Stomach (tissue), 9 donors: ENCODE results near the gene NUP210. TPM values are rescaled to one million over a fixed set of nuclear protein-coding genes. Genes with fewer than 3 reads are reported as not detected.

Source experiments
- DNase-seq, 2 donors: peaks; one replicate each; pipeline versions ENCODE4 v3.0.0 to v3.0.0-alpha.2; 2013 to 2019
- H3K27ac ChIP-seq, 5 donors: fragments of 200-600 bp in 4 of 5; sonication (generic) in 4 of 5; one replicate each; pipeline ENCODE4 v1.5.1; 2013 to 2019; ENCODE audit warnings: mild to moderate bottlenecking in 1 of 5, moderate library complexity in 1 of 5
- H3K27me3 ChIP-seq, 3 donors: fragments of 200-600 bp; sonication (generic); one replicate each; pipeline ENCODE4 v1.5.1; 2017 to 2019; ENCODE audit warnings: mixed run types in 1 of 3
- H3K36me3 ChIP-seq, 4 donors: fragments of 200-600 bp; sonication (generic); 1 replicate in 3 of 4; 2 replicates in 1 of 4; pipeline ENCODE4 v1.5.1; 2016 to 2019
- H3K4me1 ChIP-seq, 4 donors: fragments of 200-600 bp; sonication (generic); one replicate each; pipeline ENCODE4 v1.5.1; 2016 to 2019
- H3K4me3 ChIP-seq, 4 donors: fragments of 200-600 bp; sonication (generic) in 3 of 4; one replicate each; pipeline ENCODE4 v1.5.1; 2016 to 2019; ENCODE audit warnings: mild to moderate bottlenecking in 1 of 4
- H3K9me3 ChIP-seq, 4 donors: fragments of 200-600 bp; sonication (generic); one replicate each; pipeline ENCODE4 v1.5.1; 2016 to 2019
- EP300 ChIP-seq: sonication (generic); formaldehyde crosslinking; IDR thresholded peaks from one replicate; pipeline ENCODE4 v1.6.1; 2017; ENCODE audit warnings: antibody characterized with exemption
- POLR2A ChIP-seq, 4 donors: fragments of 450-650 bp; IDR thresholded peaks; one replicate each; pipeline ENCODE4 v1.6.1; 2016; ENCODE audit warnings: antibody characterized with exemption in 4 of 4, control low read depth in 2 of 4, mild to moderate bottlenecking in 1 of 4, moderate library complexity in 1 of 4
- POLR2AphosphoS5 ChIP-seq, 3 donors: sonication (generic); formaldehyde crosslinking; IDR thresholded peaks; one replicate each; pipeline ENCODE4 v1.6.1; 2016; ENCODE audit warnings: antibody characterized with exemption in 3 of 3
- WGBS, 5 donors: extraction: QIAGEN DNeasy Blood & Tissue Kit in 3 of 5; methylation state at CpG; one replicate each; pipeline versions ENCODE4 v1.1.5 to v1.1.7; 2013 to 2018; 5-methylcytosine and 5-hydroxymethylcytosine counted together
- intact Hi-C: fragments of 100-400 bp; cut with DNase I; formaldehyde crosslinking; loops from one replicate; pipeline ENCODE4 v1.15.1; 2023; ENCODE audit warnings: low total_unique reads
- polyA plus RNA-seq, 3 donors: library from polyadenylated mRNA; stranded (reverse); fragments of 200-250 nt; gene quantifications; one replicate each; pipeline ENCODE4 v1.2.3, GENCODE V29; 2013
- total RNA-seq, 5 donors: library from RNA; depleted of rRNA; stranded (reverse); fragments of >200 nt; gene quantifications; one replicate each; pipeline versions ENCODE4 v1.1.0 to v1.2.3, GENCODE V29; 2014 to 2016
- TF ChIP-seq, protein P1 (sequence below), 7 experiments: fragments of 450-650 bp in 4 of 7; fragments of 200-600 bp in 3 of 7; sonication (generic) in 3 of 7; IDR thresholded peaks; one replicate each; pipeline ENCODE4 v1.5.1; 2016 to 2019; ENCODE audit warnings: antibody characterized with exemption in 7 of 7, control low read depth in 2 of 7, mild to moderate bottlenecking in 1 of 7
- donor health status: healthy with polysubstance abuse.
- donor health status: Bipolar disorder and iron deficiency.
- donor health status: healthy.

The NUP210 gene
- total and polyA plus RNA-seq, 8 donors = 0.92 to 21.1 (median 10.8) TPM

GRCh38 chr3:13319564-13320220 lies 100.4 kb downstream of the NUP210 start:
- no peak overlapping the region for H3K4me3 ChIP-seq
- no peak for DNase-seq
- WGBS, 5 donors = 95 to 98% (median 97%) methylated on average over 22 of the region's 22 CpGs
- TF ChIP-seq POLR2A (IDR thresholded peaks at IDR 0.05) = no peak
- no peak for TF ChIP-seq POLR2AphosphoS5 (IDR thresholded peaks at IDR 0.05)
- TF ChIP-seq, protein P1, sequence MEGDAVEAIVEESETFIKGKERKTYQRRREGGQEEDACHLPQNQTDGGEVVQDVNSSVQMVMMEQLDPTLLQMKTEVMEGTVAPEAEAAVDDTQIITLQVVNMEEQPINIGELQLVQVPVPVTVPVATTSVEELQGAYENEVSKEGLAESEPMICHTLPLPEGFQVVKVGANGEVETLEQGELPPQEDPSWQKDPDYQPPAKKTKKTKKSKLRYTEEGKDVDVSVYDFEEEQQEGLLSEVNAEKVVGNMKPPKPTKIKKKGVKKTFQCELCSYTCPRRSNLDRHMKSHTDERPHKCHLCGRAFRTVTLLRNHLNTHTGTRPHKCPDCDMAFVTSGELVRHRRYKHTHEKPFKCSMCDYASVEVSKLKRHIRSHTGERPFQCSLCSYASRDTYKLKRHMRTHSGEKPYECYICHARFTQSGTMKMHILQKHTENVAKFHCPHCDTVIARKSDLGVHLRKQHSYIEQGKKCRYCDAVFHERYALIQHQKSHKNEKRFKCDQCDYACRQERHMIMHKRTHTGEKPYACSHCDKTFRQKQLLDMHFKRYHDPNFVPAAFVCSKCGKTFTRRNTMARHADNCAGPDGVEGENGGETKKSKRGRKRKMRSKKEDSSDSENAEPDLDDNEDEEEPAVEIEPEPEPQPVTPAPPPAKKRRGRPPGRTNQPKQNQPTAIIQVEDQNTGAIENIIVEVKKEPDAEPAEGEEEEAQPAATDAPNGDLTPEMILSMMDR (IDR thresholded peaks at IDR 0.05) = no peak
- TF ChIP-seq EP300 = no peak
- no peak overlapping the region for H3K27ac ChIP-seq
- no peaks in the 10 kb centered on the region for H3K27me3 ChIP-seq
- no peaks in the 10 kb centered on the region for H3K9me3 ChIP-seq
- H3K36me3 ChIP-seq = peaks cover 4 to 96% (median 87%) of the 10 kb centered on the region in 4 donors
- no peaks in the 10 kb centered on the region for H3K4me1 ChIP-seq
- intact Hi-C loops = no loop called here

DNA sequence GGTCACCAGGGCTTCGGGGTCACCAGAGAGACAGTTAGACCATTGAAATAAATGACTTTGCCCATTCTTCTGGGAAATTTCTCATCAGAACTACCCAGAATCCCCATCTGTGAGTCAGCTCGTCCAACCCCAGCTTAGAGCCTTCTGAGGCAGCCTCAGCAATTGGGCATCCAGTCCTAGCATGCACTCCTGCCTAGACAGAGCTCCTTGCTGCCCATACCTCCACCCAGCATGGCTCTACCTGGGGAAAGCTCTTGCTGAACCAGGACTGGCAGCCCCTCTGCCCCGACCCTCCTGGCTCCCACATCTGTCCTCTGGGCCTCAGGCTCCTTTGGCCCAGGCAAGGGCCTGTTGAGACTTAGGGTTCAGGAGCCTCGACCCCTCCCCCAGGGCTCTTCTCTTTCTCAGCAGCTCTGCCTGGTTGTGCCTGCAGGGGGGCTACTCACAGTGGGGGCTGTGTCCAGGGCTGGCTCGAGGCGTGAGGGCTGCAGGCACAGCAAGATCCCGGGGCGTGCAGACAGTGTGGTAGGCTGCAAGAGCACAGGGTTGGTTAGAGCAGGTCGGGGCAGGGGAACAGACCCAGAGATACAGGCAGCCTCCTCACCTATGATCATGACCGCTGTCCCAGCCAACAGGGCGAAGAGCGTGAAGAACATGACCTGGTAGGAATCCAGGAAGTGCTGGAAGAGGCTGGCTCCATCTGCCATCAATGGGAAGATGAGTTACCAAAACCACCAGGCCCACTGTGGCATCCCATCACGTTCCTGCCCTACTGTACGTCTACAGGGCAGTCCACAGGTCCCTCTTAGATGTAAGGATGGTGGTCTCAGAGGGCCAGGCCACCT lies 101.3 kb downstream of the NUP210 start:
- DNase-seq = no peak
- Histone ChIP-seq H3K27me3 (no peaks in the 10 kb centered on the region), H3K36me3 (peaks cover 4 to 96% (median 85%) of the 10 kb centered on the region in 4 donors), H3K4me1 (no peaks in the 10 kb centered on the region), H3K4me3 (no peak overlapping the region), H3K9me3 (no peaks in the 10 kb centered on the region), H3K27ac (no peak overlapping the region)
- intact Hi-C loops = no loop called here
- 90 to 95% (median 93%) methylated on average over 9 to 14 of the region's 14 CpGs for WGBS, 5 donors
- no peak for TF ChIP-seq POLR2AphosphoS5 (IDR thresholded peaks at IDR 0.05)
- TF ChIP-seq, protein P1 (IDR thresholded peaks at IDR 0.05) = no peak
- no peak for TF ChIP-seq EP300
- TF ChIP-seq POLR2A (IDR thresholded peaks at IDR 0.05) = no peak

- no peaks in the 10 kb centered on the region for H3K9me3 ChIP-seq
- H3K27ac ChIP-seq = no peak overlapping the region
- no peak overlapping the region for H3K4me3 ChIP-seq
- TF ChIP-seq POLR2A (IDR thresholded peaks at IDR 0.05) (no peak), POLR2AphosphoS5 (IDR thresholded peaks at IDR 0.05) (no peak), EP300 (no peak)
- TF ChIP-seq, protein P1 (IDR thresholded peaks at IDR 0.05) = no peak
- no peaks in the 10 kb centered on the region for H3K4me1 ChIP-seq
- peaks cover 4 to 89% (median 78%) of the 10 kb centered on the region in 4 donors for H3K36me3 ChIP-seq
- H3K27me3 ChIP-seq = no peaks in the 10 kb centered on the region
- 89 to 96% (median 94%) methylated on average over 27 to 29 of the region's 29 CpGs for WGBS, 5 donors
- no peak for DNase-seq
- intact Hi-C loops = no loop called here
These were observed 102.4 kb downstream of the NUP210 start for GRCh38 chr3:13317596-13318320.

- DNase-seq = no peak
- 84 to 95% (median 86%) methylated on average over 10 of the region's 10 CpGs for WGBS, 5 donors
- peaks cover 4 to 78% (median 67%) of the 10 kb centered on the region in 4 donors for H3K36me3 ChIP-seq
- intact Hi-C loops = no loop called here
- no peaks in the 10 kb centered on the region for H3K27me3 ChIP-seq
- H3K4me1 ChIP-seq = no peaks in the 10 kb centered on the region
- TF ChIP-seq POLR2A (IDR thresholded peaks at IDR 0.05) (no peak), EP300 (no peak), POLR2AphosphoS5 (IDR thresholded peaks at IDR 0.05) (no peak)
- TF ChIP-seq, protein P1 (IDR thresholded peaks at IDR 0.05) = no peak
- H3K27ac ChIP-seq = no peak overlapping the region
- H3K9me3 ChIP-seq = no peaks in the 10 kb centered on the region
- no peak overlapping the region for H3K4me3 ChIP-seq
These were observed 103.5 kb downstream of the NUP210 start for GRCh38 chr3:13316603-13317002.
